Measurements from ENCODE around the gene SLC25A21.
A peak's percentile ranks its signal among the peaks of the same experiment; 100 is the strongest.
"Not testable (repeated sequence)": the region's sequence is repeated elsewhere in the genome, so short reads cannot be mapped to it uniquely, and the experiment has no call there.

The SLC25A21 gene

DNA sequence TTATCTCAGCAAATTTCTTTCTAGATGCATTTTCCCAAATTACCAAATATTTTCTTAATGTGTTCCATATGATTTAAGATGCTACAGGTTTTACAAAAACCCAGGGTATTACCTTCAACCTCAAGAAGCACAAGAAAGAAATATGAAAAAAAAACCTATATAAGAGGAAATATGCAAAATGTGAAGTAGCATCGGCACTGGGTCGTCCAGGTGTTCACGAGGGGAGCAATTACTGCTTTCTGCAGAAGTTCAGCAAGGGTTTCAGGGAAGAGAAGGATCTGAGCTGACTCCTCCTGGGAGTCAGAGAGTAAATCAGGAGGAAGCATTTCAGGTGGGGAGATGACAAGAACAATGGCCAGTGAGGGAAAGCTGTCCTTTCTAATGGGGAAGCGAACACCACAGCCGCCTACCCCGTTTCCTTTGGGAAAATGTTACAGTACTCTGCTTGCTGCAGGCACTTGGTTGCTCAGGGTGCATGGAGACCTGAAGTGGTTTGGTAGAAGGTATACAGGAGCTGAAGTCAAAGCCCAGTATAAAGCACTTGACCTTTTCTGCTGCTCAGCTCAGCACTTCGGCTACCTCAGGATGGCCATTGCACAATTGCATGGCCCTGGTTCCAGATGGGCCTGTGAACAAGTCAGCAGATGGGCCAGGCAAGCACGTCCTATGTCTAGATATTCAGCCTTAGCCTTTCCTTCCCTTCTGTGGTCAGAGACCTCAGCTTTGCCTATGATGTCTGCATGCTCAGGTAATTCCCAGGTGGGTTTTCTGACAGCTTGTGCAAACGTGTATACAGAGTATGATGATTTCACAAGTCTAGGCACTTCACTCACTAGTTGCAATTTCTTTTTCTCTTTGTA is 355.1 kb downstream of the SLC25A21 start:
- DNase-seq = peak; percentile 56

DNA sequence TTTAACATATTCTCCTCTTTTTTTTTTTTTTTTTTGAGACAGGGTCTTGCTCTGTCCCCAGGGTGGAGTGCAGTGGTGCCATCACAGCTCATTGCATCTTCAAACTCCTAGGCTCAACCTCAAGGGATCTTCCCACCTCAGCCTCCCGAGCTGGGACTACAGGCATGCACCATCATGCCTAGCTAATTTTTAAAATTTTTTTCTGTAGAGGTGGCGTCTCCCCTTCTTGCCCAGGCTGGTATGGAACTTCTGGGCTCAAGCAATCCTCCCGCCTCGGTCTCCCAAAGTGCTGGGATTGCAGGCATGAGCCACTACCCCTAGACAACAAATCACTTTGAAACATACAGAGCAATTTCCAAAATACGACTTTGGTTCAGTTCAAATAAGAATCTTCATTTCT is 355.9 kb downstream of the SLC25A21 start:
- no peak for DNase-seq

DNA sequence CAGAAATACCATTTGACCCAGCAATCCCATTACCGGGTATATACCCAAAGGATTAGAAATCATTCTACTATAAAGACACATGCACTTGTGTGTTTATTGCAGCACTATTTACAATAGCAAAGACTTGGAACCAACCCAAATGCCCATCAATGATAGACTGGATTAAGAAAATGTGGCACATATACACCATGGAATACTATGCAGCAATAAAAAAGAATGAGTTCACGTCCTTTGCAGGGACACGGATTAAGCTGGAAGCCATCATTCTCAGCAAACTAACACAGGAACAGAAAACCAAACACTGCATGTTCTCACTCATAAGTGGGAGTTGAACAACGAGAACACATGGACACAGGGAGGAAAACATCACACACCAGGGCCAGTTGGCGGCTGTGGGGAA is 357.6 kb downstream of the SLC25A21 start:
- not testable (repeated sequence) for DNase-seq

DNA sequence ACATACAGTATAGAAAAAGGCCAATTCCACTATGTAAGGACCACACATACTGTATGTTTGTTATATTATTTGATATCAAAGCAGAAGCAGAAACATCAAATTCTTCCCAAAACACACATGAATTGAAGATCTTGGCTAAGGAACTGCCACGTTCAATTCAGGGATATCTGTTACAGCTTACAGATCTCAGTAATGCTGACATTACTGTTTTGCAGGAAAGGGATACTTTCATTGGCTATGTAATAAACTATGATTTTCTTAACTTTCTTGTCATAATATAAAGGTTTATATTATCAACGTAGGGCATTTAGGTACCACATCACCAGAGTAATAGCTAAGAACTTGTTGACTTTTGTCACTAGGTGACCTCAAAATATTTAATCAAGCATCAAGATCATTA is 362.2 kb downstream of the SLC25A21 start:
- DNase-seq = no peak

DNA sequence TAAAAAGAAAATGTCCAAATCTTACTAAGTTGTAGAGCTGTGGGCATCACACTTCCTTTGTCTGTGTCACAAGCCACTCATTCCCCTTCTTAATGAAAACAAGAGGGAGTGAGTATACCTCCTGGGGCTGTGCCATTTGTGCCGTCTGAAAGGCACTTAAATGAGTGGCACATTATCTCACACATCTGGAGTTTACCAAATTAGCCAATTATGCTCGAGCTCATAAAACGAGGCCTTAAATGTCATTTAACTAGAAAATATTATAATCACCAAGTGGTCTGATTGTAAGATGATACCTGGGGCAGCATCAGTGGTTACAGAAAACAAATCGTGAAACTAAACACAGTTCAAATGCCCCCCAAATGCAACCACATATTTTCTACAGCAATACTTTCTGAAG is 364.7 kb downstream of the SLC25A21 start:
- DNase-seq = peak; percentile 81

DNA sequence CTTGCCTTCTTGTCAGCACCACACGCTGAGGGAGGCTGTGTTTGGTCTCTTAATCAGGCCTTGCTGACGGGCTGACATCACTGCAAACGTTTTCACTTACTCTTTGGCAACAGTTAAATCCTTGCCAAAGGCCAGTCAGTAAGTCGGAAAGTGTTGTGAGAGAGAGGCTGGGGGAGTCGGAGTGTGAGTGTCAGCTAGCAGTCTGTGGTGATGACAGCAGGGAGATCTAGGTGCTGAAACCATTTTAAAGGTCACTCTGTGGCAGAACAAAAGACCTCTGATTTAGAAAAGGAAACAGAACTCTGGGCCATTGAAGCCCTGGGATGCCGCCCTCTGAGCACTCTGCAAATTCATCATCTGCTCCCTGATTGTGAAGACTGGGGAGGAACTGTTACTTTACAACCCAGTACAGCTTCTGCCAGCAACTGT is 367.3 kb downstream of the SLC25A21 start:
- no peak for DNase-seq

DNA sequence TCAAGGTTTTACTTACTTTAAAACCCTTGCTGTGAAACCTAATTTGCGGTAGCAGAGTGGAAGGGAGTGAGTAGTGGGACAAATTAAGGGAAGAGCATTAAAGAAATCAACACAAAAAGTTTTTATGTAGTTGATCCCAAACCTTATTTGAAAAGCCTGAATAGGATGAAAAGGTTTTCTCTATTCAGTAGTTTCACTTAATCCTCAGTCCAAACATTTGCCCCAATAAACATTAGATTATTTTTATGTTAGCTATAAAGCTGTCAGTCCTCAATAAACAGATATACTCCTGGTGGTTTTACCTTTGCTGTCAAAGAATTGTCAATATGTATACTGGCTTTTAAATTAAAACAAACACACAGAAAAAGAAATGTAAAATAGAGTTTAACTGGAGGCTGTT is 374.8 kb downstream of the SLC25A21 start:
- DNase-seq = no peak

DNA sequence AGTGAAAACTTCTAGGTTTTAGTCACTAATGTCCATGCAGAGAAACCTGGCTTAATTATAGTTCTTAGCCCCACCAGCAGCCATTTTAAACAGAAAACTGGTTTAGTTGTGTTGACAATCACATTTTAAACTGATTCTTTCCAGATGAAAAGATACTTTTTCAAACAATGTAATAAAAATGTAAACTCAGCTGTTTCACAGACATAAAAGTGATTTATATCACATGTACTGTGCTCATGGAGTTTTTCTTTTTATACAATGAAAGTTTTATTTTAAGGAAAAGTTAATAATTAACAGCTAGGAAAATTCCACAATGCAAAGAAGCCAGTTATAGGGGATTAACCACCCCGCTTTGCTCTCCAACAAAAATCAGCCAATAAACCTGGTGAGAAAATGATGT is 381.0 kb downstream of the SLC25A21 start:
- no peak for DNase-seq

DNA sequence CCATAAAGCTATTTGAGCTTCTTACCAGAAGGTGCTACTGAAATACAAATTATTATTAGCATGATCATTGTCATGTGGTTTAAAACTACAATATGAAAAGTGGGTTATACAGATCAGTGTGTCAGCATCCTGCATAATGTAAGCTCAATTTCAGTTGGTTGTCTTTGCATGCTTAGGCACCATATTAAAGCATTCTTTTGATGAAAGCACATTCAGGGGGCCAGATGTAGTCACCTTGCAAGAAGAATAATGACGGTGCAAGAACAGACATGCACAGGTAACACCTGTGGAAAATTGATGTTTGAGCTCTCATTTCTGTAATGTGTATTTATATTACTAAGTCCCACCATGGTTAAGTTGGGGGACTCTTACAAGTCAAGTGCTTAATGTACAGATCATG is 386.9 kb downstream of the SLC25A21 start:
- peak; percentile 88 for DNase-seq

DNA sequence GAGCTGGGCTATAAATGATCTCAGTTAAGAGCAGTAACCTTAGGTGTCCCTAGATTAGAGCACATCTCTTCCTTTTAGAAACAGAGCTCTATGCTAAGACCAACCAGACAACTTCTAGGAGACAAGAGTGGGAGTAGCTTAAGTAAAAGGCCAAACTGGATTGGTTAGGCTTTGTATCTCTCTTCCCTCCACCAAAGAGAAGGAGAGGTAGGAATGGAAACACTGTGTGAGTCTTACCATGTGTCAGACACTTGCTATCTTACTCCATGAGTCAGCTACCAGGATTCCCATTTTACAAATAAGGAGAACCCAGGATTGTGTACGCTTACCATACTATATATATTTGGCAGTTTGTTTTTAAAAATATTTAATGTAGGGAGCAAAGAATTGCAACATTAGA is 387.9 kb downstream of the SLC25A21 start:
- DNase-seq = no peak

DNA sequence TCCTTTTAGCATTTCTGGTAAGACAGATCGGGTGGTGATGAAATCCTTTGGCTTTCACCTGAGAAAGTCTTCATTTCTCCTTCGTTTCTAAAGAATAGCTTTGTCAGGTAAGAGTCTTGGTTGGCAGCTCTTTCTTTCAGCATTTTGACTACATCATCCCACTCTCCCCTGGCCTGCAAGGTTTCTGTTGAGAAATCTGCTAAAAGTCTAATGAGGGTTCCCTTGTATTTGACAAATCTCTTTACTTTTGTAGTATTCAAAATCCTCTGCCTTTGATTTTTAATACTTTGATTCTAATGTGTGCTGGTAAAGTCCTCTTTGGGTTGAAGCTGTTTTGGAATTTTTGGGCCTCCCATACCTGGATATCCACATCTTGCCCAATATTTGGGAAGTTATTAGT is 390.5 kb downstream of the SLC25A21 start:
- no peak for DNase-seq

DNA sequence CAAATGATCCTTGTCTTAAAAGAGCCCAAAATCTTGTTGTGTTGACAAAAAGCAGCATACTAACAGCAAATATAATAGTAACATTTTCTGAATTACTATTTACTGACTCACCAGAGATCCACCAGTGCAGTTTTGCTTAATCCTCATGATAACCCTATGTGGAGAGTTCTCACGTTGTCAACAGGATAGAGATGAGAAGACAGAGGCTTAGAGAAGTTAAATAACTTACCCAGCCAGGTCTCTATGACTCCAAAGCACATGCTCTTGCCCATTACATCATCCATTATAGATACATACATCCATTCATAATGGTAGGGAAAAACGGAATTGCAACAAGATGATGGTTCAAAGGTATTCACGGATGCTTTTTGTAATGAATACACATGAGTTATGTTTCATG is 398.8 kb downstream of the SLC25A21 start:
- DNase-seq = no peak

DNA sequence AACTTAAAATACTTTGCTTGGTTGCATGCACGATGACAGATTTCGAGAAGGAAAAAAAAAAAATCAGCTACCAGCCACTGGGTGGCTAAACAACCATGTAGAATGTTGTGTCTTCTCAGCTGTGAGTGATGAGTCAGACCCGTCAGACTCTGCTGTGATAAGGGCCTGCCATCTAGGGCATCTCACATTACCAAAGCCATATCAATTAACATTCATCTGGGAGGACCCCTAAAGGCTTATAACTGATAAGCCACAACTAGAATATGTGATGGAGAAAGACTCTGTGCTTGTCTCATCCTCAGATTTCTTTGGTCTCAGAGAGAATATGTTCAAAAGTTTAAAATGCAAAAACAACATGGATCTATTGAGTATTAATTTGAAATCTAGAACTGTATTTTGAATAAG is 399.3 kb downstream of the SLC25A21 start:
- peak; percentile 83 for DNase-seq

DNA sequence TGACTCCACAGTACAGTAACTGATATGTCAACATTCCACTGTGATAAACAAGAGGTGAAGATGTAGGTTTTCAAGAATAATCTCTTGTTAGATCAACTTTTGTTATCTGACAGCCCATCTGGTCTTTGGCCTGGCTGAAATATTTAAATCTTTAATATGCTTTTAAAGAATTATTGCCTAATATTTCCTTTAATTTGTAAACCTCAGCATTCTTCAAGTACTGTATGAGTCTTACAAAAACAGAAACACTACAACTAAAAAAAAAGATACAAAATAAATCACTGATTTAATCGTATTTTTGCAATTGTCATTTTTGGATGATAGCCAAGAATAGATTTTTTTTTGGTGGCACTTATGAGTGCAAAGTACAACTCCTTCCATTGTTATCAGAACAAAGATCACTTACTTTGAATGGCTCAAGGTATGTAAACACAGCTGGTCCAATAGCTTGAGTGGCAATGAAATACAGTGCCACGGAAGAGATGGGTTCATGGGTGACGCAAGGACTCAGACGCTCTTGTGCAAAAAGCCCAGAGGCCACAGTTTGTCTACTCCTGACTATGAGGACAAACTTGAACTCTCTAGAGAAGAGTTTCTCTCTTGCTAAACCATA is 401.3 kb downstream of the SLC25A21 start:
- DNase-seq = peak; percentile 76

DNA sequence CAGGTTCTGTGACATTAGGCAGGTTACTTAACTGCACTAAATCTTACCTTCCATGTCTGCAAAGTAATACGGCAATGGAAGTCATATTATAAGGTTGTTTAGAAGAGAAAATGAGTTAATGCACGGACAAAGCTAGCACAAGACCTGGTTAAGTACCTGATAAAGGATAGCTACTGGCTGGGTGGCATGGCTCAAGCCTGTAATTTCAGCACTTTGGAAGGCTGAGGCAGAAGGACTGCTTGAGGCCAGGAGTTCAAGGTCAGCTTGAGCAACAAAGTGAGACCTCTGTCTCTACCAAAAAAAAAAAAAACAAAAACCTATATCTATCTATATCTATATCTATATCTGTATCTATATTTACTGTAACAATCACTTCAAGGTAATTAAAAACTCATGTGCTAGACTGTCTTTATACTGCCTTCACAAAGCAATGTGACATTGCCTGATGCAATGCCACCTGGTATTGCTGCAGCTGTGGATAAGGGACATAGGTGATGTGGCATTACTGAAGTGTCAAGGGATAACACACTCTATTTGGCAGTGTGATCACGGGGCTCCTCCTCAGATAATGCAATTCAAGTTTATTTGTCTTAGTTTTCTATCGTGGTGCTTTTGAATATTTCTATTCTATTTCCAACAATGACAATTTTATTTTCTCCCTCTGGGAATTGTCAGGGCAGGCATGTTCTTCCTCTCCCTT is 403.6 kb downstream of the SLC25A21 start:
- DNase-seq = no peak

DNA sequence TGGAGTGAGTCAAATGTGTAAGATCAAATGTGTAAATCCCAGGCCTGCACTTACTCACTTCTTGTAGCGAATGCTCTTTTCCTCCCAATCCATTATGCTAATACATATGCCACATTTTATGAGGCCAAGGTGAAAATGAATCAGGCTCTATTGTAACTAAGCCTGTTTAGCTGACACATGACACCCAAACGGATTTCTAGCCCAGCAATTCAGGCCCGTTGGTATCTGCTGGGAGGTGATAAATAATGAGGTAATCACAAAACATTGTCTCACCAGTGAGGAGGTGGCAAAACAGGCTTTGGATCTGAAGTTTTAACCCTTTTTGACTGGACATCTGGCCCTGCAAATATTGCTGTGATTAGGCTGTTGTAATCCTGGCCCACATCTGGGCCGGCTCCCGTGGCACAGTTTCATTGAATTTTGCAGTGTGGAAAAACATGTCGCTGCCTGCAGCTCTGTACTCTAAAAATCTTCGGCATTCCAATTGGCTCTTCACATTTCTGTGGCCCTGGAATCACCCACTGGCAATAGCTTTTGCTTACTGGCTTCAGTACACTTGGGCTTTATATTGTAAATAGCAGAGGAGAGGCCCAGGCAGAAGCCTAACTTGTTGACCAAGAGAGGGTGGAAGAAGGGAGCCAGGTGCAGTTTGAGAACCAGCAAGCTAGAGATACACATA is 404.7 kb downstream of the SLC25A21 start:
- DNase-seq = peak; percentile 95

DNA sequence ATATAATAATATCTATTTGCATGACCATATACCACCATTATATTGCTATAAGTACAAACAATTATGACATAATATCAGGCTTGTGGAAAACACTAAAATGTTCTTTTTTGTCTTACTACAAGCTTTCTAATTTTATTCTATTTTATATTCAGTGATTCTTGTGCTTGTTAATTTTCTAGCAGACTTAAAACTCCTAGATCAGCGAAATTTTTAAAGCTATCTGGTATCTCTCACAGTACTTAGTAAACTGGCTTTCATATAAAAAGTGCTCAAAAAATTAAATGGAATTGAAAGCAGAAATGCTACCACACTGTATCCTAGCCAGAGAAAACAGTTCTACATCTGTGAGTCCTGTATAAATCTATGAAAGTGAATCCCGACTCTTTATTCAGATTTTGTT is 405.4 kb downstream of the SLC25A21 start:
- no peak for DNase-seq

DNA sequence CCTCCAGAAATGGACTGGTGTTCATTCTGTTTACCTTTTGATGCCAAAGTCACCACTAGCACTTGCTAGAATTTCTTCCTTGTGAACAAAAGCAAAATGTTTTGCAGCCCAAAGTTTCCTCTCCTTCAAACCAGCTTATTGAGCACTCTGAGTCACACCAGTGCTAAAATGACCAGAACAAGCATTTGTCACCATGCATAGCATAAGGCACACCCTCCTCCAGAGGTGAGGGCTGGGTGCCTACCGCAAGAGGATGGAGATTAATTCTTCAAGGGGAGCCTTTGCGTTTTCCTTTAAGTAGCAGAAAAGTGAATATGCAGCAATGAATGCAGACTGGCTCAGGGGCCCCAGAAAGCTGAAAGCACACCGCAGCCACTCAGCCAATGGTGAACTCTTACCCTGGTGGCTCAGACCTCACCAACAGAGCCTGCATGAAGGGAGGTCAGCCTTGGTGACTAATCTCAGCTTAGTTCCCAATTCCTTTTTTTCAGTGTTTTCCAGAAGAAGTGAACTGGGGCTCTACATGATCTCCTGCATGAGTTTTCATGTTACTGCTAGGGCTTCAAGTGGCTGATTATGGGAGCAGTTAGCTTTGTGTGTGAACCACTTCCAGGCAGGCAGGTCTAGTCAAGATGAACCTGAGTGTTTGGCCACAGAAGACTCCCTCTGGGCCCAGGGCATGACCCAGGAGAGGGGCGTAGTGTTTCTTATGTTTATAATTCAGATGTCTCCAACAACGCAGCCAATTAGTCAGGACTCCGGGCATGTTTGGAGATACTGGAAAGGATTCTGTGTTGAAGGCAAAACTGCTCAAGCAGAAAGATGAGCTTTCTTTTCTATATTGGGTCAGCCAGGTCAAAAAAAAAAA is 414.4 kb downstream of the SLC25A21 start:
- DNase-seq = no peak

DNA sequence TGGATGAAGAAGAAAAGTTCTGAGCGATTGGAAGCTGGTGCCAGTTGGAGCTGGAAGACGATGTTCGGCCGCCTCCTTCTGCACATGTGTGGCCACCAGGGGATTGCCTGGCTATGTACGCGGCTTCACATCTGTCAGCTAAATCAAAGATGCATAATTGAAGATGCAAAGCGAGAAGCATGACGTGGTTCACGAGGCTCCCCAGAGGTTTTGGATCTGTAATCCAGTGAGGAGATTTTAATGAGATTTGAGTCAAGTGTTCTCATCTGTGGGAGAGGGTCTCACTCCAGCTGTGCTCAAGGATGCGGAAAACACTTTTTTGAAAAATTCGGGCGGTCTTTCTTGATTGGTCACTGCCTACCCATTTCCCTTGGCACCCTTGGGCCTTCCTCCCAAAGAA is 416.2 kb downstream of the SLC25A21 start:
- peak; percentile 68 for DNase-seq

DNA sequence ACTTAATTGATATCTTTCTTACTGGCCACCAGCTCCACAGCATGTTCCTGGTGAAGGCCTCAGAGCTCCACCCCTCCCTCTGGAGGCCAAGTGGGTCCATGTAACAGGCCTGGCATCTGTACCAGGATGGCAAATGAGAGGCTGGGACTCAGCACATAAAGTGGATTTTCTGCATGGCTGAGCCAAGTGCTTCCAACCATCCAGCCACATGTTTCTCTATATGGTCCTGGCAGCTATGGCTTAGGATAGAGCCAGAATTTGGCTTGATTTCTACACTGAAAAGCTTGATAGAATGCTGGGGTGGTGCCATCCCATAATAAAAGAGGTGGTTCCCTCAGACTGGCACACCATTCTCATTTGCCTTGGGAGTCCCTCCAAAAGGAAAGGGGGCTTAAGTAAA is 416.6 kb downstream of the SLC25A21 start:
- peak; percentile 80 for DNase-seq

DNA sequence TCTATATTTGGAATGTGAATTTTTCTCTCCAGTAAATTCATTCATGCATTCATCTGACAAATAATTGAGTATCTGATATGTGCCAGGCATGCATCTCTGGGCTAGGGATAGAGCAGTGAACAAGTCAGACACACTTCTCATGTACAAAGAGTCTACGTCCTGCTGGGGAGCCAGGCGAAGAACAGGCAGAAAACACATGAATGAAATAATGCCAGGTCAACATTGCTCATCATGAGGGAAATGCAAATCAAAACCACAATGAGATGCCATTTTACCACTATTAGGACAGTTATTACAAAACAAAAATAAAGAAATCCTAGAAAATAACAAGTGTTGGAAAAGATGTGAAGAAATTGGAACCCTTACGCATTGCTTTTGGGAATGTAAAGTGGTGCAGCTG is 420.5 kb downstream of the SLC25A21 start:
- no peak for DNase-seq

DNA sequence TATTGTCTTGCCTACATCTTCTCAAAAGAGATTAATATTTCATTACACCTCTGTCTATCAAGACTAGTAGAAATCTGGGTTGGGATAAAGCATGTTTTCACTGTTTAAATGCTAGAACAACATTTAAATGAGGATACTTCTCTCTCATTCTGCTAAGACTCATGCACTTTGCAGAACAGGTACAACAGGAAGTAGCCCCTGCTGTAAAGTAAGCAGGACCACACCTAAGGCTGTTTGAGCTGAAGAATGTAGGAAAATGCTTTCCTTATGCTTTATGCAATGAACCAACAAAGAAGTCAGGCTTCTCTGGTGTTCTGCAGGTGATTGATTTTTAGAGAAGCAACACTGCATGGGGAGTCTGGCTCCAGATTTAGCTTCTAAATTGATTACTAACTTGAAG is 421.3 kb downstream of the SLC25A21 start:
- DNase-seq = no peak
